Retinal pigment epithelial cell (primary cell): ENCODE measurements around the gene PTPRN2.

Experiments
- DNase-seq: peaks from one replicate; pipeline ENCODE4 v3.0.0-alpha.2; 2010; ENCODE audit warnings: low read depth
- H3K4me3 ChIP-seq: 2 replicates; pipeline ENCODE4 v1.5.1; 2011; ENCODE audit warnings: mild to moderate bottlenecking, low read length, control low read depth, moderate library complexity
- TF ChIP-seq, protein P1 (sequence below): conservative IDR thresholded peaks from 2 replicates; pipeline ENCODE4 v1.5.1; 2011; ENCODE audit warnings: low read depth, low read length, control low read depth, inconsistent platforms

PTPRN2 gene

DNA sequence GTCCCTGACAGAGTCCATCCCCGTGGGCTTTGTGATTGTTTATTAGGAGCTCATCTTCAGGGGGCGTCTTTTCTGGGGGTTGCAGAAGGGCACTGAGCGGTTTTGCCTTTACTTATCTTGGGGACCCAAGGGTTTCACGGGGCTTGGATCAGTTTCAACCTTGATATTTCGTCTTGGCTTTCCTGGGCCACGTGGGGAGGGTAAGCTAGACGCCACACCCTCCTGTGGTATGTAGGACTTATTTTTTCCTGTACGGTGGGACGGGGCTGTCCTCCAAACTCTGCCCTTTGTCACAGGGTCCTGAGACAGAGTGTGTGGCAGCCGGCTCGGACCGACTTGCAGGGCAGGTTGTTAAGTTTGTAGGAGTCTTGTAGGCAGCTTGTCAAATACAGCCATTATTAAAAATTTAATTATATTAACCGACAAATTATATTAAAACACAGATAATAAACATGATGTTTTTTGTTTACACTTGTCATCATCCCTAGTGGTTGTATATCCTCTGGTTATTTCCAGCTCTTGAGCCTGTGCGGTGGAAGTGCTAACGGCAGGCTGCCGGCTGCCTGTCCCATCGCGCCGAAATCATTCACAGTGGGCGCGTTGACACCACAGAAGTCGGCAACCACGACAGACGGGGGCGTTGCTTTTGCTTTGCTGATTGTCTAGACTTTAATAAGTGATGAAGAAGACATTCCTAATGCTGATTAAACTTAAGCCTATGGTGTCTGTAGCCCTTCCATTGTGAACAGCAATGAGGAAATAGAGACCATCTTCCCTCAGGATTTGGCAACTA, 1057.7 kb downstream of the PTPRN2 start:
- H3K4me3 ChIP-seq: no peak overlapping the region
- TF ChIP-seq, protein P1, sequence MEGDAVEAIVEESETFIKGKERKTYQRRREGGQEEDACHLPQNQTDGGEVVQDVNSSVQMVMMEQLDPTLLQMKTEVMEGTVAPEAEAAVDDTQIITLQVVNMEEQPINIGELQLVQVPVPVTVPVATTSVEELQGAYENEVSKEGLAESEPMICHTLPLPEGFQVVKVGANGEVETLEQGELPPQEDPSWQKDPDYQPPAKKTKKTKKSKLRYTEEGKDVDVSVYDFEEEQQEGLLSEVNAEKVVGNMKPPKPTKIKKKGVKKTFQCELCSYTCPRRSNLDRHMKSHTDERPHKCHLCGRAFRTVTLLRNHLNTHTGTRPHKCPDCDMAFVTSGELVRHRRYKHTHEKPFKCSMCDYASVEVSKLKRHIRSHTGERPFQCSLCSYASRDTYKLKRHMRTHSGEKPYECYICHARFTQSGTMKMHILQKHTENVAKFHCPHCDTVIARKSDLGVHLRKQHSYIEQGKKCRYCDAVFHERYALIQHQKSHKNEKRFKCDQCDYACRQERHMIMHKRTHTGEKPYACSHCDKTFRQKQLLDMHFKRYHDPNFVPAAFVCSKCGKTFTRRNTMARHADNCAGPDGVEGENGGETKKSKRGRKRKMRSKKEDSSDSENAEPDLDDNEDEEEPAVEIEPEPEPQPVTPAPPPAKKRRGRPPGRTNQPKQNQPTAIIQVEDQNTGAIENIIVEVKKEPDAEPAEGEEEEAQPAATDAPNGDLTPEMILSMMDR: no peak
- DNase-seq: no peak

DNA sequence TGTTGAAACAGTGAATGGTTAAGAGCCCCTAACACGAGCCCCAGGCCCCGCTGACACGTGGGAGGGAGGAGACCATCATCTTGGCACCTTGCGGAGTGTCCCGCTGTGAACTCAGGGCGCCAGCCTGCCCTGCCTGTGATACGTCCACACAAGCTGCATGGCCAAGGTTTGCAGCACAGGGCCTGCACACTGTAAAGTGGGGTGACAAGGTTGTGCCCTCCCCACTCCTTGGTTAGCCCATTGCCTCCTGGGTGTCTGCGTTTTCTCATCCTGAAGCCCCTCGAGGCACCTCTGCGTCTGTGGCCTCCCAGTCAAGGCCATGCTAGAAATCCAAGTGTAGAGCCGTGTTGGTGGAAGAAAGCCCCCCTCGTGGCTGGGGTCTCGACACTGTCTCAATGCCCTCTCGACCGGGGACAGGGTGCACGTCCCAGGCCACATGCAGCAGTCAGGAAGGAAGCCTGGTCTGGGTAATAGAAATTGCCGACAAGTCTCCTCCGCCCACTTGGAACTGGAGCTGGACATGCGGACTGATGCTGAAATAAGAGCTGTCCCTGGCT, 1058.8 kb downstream of the PTPRN2 start:
- no peak overlapping the region for H3K4me3 ChIP-seq
- no peak for DNase-seq
- TF ChIP-seq, protein P1: no peak

DNA sequence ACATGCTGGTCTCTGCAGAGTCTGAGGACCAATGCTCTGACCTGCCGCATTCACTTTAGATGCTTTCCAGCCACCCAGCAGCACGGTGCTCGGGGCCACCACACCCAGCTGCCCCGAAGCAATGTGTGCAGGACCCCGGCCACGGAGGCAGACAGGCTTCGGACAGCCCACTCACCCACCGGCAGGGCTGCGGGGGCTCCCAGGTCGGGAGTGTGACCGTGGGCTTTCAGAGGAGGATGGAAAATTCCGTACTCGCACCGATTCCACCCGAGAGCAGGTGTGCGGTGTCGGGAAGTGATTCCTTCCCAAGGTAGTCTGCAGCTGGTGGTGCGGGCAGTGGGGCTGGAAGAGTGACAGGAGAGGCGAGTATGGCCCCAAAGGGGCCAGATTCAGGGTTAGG, 1059.9 kb downstream of the PTPRN2 start:
- TF ChIP-seq, protein P1: no peak
- DNase-seq: no peak
- no peak overlapping the region for H3K4me3 ChIP-seq

DNA sequence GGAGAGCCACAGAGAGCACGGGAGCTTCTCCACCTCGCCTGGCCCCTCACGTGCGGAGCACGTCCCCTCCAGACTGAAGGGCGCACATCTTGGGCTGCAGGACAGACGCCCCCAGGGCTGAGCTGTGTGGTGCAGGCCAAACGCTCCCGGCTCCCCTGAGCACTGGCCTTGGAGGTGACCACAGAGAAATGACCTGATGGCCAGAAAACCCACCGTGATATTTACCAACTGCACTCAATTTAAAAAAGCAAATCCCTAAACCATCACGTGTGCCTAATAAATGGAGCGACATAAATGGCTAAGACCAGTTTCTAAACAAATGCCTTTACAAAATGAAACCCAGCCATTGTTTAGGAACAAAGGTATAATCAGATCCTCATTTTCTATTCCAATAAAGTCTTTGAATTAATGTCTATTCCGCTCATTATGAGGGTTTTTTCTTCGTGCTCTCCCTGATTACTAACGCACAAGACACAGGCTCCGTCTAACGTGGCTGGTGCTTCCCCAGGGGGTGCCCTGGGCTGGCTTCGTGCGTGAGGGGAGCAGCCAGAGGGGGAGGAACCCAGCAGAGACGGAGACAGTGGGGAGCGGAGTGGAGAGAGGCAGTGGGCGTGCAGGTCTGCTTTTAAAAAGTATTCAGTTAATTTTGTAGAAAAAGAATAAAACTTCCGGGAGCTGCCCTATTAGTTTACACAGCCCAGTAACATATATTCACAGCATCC, 1060.5 kb downstream of the PTPRN2 start:
- TF ChIP-seq, protein P1: no peak
- H3K4me3 ChIP-seq: no peak overlapping the region
- DNase-seq: no peak

DNA sequence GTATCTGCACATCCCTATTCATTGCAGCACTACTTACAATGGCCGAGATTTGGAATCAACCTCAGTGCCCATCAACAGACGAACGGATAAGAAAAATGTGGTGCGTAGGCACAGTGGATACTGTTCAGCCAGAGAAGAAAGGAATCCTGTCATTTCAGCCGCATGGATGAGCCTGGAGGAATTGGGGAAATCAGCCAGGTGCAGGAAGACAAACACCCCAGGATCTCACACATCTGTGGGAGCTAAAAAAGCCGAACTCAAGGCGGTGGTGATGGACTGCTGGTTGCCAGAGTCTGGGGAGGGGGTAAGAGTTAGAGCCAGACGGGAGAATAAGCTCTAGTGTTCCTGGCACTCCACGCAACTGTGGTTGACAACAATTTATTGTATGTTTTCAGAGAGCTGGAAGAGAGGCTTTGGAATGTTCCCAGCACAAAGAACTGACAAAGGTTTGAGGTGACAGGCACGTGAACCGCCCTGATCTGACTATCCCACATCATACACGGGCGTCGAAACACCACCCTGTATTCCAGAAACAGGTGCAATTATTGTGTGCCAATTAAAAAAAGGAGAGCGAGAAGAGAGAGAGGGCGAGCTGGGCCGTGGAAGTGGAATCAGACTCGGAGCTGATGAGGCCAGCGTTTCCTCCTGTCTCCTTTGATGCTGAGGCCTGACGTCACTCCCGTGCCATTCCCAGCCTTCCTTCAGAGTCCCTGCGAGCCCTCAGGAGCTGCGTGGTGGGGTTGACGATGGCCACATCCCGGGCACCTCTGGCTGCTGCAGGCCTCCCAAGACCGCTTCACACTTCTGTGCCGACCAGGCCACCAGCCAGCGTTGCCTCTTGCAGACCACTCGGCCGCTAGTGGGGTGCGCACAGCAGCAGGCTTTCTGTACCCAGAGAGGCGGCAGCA, 1061.4 kb downstream of the PTPRN2 start:
- H3K4me3 ChIP-seq: no peak overlapping the region
- DNase-seq: no peak
- TF ChIP-seq, protein P1: no peak

DNA sequence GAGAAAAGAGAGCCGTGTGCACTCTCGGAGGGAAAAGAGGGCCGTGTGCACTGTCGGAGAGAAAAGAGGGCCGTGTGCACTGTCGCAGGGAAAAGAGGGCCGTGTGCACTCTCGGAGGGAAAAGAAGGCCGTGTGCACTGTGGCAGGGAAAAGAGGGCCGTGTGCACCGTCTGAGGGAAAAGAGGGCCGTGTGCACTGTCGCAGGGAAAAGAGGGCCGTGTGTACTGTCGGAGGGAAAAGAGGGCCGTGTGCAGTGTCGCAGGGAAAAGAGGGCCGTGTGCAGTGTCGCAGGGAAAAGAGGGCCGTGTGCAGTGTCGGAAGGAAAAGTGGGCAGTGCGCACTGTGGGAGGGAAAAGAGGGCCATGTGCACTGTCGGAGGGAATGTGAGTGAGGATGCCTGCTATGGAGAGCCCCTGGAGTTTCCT, 1062.1 kb downstream of the PTPRN2 start:
- TF ChIP-seq, protein P1: no peak
- no peak for DNase-seq
- no peak overlapping the region for H3K4me3 ChIP-seq
